Medulla oblongata (tissue), 1 donor: ENCODE data around the gene FAM240B.

Experiments used
- DNase-seq: peaks from one replicate; pipeline ENCODE4 v3.0.0-alpha.2; 2015; ENCODE audit errors: extremely low spot score

Gene FAM240B

GRCh38 chr9:38720083-38720745 is at the start of gene FAM240B:
Gene FAM240B, minus strand, starts transcription at chr9:38720133. Its CDS starts 16,134 bp downstream, at chr9:38703999.
- DNase-seq = no peak

GRCh38 chr9:38768351-38768761 is 48.4 kb upstream of the FAM240B start:
- DNase-seq = no peak

- no peak for DNase-seq
These were observed 45.2 kb upstream of the FAM240B start for GRCh38 chr9:38765101-38765500.

GRCh38 chr9:38761999-38762398 is 42.1 kb upstream of the FAM240B start:
- no peak for DNase-seq

DNA sequence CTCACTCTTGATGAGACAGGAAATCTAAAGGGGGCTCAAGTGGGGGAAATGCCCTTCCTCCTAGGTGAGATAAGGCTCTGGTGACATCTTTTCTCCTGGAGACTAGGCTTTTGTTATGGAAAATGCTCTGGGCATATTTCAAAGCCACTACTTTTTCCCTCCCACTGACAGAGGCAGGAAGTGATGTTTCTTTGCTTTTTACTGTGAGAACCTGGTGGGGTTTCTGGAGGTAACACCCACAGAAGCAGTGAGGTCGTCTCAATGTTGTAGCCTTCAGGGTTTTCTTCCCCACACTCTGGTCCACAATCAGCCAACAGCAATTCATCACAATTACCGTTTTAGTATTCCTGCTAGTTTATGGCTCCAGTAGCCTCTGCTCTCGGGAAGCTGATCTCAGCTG is 41.4 kb upstream of the FAM240B start:
- DNase-seq = no peak

GRCh38 chr9:38756702-38757101 is 36.8 kb upstream of the FAM240B start:
- no peak for DNase-seq

GRCh38 chr9:38747941-38748340 is 28.0 kb upstream of the FAM240B start:
- no peak for DNase-seq

DNA sequence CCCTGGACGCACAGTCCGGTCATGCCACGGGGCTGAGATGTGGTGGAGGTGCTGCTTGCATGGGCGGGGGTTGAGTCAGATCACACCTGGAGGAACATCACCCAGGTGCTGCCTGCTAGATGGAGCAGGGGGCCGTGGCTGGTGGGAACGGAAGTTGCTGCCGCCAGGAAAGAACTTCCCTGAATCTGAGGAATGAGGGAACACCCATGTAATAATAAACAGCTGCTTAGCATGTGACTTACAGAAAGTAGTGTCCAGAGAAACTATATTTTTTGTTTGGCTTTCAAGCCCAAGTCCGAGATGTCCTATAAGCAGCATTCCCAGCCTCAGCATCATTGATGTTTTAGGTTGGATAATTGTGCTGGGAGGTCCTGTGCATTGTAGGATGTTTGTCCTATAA is 27.1 kb upstream of the FAM240B start:
- DNase-seq = no peak

DNA sequence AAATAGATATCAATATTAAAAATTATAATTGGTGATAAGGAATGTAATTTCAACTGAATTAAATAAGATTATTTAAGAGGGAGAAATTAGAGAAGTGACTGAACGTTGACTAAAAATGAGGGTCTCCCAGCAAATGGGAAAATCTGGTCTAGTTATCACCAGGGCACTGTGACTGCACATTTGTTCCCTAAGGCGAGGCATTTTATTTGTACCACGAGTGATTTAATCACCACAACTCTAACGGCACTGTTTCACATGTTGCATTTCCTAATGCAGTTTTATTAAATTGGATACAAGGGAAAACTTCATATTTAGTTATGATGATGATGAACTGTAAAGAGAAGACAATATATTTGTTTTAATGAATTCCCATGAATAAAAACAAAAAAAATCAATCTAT is 26.4 kb upstream of the FAM240B start:
- DNase-seq = no peak

GRCh38 chr9:38744484-38744883 is 24.6 kb upstream of the FAM240B start:
- no peak for DNase-seq

DNA sequence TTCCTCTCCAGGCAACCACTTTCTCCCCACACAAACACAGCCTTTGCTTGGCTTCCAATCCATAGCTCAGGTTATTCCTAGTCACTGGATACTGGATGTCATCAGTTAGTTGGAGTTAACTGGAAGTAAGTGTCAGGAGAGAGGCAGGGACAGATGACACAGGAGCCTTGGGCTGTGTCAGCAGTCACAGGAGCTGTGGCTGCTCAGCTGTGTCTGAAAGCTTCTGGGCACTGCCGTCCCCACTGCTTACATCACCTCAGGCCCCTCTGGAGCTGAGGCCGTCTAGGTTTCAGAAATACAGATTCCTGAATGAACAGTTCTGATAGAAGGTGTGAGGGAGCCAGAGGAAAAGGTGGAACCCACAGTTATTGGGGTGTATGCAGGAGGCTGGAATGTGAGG is 17.3 kb upstream of the FAM240B start:
- no peak for DNase-seq

- DNase-seq = no peak
These were observed 14.9 kb upstream of the FAM240B start for GRCh38 chr9:38734831-38735230.

DNA sequence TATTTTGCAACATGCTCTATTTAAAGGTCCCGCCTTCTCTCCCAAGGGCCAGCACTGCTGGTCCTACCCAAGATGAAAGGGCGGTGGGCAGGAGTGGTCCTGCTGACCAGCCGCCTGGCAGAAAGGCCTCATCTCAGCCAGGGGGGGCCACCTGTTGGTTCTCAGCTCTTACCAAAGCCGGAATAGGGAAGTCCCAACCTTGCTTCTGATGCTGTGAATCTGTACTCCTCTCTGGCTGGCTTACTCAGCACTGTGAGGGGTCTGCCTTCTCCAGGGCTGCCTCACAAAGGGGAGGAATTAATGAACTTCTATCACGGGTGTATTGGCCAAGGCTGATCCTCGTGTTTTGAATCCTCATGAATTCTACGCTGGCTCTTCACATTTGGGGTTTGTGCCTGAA is 13.6 kb upstream of the FAM240B start:
- DNase-seq = no peak

GRCh38 chr9:38732885-38733284 is 13.0 kb upstream of the FAM240B start:
- no peak for DNase-seq

DNA sequence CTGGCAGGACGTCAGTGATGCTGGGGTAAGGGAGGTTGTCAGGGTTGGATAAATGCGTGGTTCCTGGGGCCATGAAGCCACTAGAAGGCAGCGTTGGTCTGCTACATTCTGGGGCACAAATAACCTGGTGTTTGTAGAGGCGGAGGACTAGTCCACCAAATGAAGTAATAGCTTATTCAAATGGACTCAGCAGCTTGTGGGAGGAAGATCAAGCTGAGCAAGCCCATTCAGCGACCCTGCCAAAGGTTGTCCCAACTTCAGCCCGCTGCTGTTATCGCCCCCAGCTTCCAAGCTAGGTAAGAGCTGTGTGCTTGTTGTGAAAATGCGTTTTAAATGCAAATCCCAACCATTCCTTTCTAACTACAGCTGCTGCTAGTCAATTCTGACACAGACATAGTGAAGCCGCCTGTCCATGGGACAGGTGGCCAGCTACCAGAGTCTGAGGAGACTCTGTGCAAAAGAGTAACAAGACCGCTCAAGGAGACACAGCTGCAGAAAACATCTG is 7.6 kb upstream of the FAM240B start:
- DNase-seq = peak; percentile 55

DNA sequence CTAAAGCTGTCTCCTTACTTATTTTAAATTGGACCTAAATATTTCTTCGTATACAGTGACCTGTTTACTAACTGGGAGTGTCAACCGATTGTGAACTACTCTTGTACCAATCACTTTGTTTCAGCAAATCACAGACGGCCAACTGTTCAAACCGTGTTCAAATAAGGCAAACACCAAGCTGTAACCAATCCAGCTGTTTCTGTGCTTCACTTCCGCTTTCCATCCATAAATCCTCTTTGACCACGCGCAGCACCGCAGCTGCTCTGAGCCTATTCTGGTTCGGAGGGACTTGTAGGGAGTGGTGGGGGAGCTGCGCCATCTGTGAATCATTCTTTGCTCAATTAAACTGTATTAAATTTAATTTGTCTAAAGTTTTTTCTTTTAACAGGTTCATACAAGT is 4.8 kb upstream of the FAM240B start:
- no peak for DNase-seq

DNA sequence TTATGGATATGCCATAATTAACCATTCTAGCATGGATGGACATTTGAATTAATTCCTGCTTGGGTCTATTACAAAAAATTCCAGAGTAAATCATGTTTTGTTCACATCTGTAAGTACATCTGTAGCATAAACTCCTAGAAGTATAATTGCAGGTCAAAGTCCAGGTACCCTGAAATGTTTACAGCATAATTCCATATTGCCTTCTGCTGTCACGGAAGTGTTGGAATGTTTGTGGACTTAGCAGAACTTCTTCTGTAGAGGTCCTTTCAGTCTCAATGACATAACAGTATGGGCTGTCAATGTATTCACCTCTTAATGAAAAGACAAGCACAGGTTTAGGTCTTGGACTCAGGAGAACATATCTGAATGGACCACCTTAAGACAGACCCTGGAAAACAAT is 1.8 kb downstream of the FAM240B start:
- DNase-seq = no peak

GRCh38 chr9:38715684-38716083 is 4.2 kb downstream of the FAM240B start:
- DNase-seq = no peak

- no peak for DNase-seq
These were observed 6.5 kb downstream of the FAM240B start for GRCh38 chr9:38713426-38713825.

GRCh38 chr9:38708759-38709158 is 11.2 kb downstream of the FAM240B start:
- DNase-seq = no peak

DNA sequence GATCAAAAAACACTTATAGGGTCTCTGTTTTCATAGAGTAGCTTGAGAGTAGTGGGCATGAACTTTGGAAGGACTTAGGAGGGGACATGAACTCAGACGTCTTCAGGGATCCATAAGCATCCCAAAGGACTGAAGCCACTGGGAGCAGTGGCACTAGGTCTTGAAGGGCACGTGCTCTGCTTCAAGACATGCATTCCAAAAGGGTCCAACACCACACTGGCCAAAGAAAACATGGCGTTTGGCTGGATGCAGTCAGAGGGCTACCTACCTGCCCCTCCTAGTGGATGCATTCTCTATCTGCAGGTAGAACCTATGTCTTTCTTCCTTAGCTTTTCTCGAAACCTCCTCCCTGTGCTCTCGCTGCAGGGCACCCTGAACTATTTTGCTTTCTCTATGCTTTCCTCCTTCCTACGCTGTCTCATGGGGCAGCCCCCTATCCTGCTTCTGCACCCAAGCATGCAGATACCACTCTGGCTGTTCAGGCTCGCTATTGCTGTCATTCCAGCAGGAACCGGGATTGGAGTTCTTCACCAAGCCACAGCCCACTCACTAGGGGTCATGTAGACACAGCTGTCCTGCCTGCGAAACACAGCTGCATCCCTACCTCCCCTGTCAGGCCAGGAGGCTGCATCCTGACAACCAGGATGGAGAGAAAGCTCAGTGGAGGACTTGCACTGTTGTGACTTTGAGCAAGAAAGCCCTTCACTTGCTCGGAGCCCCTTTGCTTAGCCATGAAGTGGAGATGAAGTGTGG is 11.9 kb downstream of the FAM240B start:
- no peak for DNase-seq

DNA sequence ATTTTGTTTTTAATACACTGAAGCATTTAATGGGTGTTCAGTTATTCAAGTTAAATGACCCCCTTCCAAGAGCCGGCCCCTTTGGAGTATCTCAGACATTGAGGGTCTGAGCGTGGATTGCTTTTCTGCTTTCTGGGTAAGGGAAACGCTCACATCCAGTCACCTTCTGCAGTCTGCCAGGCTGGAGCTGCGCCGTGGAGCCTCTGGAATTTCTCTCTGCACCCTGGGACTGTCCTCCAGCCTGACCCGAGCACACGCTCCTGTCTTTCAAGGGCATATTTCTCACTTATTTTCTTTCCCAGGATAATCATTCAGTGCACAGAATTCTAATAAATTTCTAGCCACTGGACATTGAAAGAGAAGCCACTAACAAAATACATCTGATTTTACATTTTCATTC is 13.4 kb downstream of the FAM240B start:
- no peak for DNase-seq

GRCh38 chr9:38705917-38706316 is 14.0 kb downstream of the FAM240B start:
- no peak for DNase-seq
